Measurements from ENCODE around the gene MAPRE2.

GRCh38 chr18:35024196-35024595, 17.0 kb upstream of the MAPRE2 start:
- TF ChIP-seq CTCF (conservative IDR thresholded peaks at IDR 0.05; ENCODE audit: low read depth, low read length) (no peak), EZH2phosphoT487 (IDR thresholded peaks at IDR 0.05; ENCODE audit: borderline replicate concordance, low read length) (no peak)
